GM13977 (cell line): ENCODE measurements around the gene MRAS.
"Not testable (repeated sequence)": the region's sequence is repeated elsewhere in the genome, so short reads cannot be mapped to it uniquely, and the experiment has no call there.

Source experiments
- DNase-seq: peaks from one replicate; pipeline ENCODE4 v3.0.0; 2012; ENCODE audit warnings: low spot score
- CTCF ChIP-seq: IDR thresholded peaks from 2 replicates; pipeline ENCODE4 v1.5.1; 2012; ENCODE audit warnings: mild to moderate bottlenecking, control low read depth; ENCODE audit not compliant: insufficient read depth; ENCODE audit errors: extremely low read depth, missing control alignments
- in situ Hi-C: fragments of 300-500 bp; cut with MboI; formaldehyde crosslinking; loops from one replicate; pipeline ENCODE4 v1.12.0; 2022; ENCODE audit warnings: low sequenced_read_pairs, low pct_unique_long_range_greater_than_20kb, mixed read lengths, inconsistent platforms; ENCODE audit not compliant: unreplicated experiment

Gene MRAS

GRCh38 chr3:138426211-138426610 is 77.8 kb downstream of the MRAS start:
- TF ChIP-seq CTCF, result no peak
- in situ Hi-C loops, result no loop called here
- DNase-seq, result no peak

DNA sequence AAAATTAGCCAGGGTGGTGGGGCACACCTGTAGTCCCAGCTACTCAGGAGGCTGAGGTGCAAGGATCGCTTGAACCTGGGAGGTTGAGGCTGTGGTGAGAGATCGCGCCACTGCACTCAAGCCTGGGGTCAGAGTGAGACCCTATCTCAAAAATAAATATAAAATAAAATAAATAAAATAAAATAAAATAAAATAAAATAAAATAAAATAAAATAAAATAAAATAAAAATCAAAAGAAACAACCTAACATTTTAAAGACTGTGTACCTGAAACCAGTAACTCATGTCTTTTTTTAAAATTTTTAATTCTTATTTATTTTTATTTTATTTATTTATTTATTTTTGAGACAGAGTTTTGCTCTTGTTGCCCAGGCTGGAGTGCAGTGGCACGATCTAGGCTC is 78.4 kb downstream of the MRAS start:
- in situ Hi-C loops, DNase-seq: not testable (repeated sequence)

DNA sequence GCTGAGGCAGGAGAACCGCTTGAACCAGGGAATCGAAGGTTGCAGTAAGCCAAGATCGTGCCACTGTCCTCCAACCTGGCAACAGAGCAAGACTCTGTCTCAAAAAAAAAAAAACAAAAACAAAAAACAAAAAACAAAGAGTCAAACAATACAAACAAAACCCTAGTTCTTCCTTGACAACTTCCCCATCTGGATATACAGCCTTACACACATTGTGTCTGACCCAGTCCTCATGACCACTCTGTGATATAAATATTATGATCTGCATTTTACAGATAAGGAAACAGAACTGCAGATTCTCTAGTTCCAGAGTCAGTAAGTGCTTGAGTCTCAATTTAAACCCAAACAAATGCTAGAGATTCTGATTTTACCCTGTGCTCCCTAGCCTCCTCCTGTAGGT is 81.3 kb downstream of the MRAS start:
- no peak for DNase-seq
- in situ Hi-C loops, result no loop called here
- TF ChIP-seq CTCF, result no peak

GRCh38 chr3:138432576-138433240 is 84.3 kb downstream of the MRAS start:
- in situ Hi-C loops, result no loop called here
- no peak for TF ChIP-seq CTCF
- no peak for DNase-seq

- no peak for DNase-seq
- no peak for TF ChIP-seq CTCF
- in situ Hi-C loops, result no loop called here
Measured at GRCh38 chr3:138433892-138434275, 85.5 kb downstream of the MRAS start.

DNA sequence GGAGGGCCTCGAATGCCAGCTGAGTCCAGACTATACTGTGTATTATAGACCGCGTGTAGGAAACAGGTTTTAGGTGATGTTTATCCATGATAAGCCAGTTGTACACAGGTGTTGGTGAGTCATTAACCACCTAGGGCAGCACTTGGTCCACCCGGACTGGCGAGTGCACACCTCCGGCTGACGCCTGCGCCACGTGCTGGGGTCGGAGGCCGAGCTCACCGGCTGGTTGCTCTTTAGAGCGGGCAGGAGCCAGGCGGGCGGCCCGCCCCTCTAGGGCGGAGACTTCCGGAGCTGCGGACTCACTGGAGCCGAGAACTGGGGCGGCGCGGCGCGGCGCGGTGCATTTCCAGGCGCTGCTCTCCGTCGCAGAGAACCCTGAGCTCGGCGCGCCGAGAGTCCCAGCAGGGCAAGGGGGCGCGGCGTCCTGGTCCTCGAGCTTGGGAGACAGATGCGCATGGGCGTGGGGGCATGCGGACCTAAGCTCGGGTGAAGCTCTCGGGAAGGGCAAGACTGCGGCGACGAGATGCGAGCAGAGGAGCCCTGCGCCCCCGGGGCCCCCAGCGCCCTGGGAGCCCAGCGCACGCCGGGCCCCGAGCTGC is 86.0 kb downstream of the MRAS start, which contains the start of gene ESYT3:
TSS of gene ESYT3 (plus strand) at position 341 of the 599 bp plus-strand sequence. CDS start at position 524, 183 bp downstream.
- DNase-seq, result peak; percentile 57
- in situ Hi-C loops, result no loop called here
- no peak for TF ChIP-seq CTCF
